Fibroblast of skin of scalp (primary cell): ENCODE data around the gene KATNAL1.

Source experiments
- DNase-seq: peaks from one replicate; pipeline ENCODE4 v3.0.0-alpha.2; 2013

The KATNAL1 gene

DNA sequence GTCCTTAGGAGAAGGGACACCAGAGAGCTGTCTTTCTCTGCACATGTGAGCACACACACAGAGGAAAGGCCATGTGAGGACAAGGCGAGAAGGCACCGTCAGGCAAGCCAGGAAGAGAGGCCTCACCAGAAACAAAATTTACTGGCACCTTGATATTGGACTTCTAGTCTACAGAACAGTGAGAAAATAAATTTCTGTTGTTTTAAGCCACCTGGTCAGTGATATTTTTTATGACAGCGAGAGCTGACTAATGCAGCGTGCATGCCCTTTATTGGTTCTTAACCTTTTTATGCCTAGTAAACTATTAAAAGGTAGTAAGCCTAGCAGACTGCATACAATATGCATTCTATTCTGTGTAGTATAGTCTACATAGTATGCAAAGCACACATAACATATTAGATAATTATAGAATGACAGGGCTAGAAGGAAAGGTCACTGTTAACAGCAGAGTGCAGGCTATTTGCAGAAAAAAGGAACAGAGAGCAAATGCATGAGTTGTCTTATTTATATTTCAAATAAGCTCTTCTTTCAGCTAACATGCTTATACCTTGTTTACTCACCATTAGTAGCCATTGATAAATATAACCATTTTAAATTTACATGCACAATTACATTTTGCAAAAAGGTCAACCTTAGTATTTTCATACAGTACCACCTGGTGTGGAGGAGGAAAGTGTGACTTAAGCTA is 25.2 kb upstream of the KATNAL1 start:
- no peak for DNase-seq

DNA sequence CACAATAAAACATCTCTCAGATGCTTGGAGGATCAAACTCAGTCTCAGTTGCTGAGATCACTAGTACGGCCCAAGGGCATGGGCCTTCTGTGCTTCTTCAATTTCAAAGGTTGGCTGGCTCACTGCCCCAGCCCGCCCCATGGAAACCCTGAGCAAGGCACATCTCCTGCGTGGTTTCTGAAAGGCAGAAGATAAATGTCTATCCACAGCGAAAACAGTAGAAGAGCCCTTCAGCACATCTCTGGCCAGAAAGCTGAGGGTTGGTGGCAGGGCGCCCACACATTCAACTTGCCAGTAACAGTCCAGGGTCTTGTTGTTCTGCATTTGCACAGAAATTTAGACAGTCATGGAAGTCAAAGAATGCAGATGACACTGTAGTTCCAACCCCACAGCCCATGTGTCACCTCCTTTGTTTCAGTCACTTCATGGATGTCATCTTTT is 24.0 kb upstream of the KATNAL1 start:
- DNase-seq = no peak

DNA sequence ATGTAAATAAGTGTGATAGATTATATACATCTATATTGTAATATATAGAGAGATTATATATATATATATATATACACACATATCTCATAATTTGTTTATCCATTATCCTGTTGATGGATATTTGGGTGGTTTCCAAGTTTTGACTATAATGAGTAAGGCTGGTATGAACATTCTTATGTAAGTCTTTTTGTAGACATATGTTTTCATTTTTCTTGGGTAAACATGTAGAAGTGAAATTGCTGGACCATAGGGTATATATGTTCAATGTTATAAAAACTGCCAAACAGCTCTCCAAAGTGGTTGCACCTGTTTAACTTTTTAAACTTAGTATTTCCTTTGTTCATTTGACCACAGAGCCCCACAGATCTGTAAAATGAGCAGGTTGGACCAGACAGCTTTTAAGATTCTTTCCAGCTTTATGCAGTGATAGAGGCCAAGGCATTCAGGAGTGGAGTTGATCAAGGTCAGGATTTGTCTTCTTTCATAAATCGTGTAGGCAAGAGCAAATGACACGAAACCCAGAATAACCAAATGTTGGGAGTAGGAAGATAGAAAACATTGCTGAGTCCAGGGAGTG is 21.7 kb upstream of the KATNAL1 start:
- DNase-seq = peak; percentile 68

DNA sequence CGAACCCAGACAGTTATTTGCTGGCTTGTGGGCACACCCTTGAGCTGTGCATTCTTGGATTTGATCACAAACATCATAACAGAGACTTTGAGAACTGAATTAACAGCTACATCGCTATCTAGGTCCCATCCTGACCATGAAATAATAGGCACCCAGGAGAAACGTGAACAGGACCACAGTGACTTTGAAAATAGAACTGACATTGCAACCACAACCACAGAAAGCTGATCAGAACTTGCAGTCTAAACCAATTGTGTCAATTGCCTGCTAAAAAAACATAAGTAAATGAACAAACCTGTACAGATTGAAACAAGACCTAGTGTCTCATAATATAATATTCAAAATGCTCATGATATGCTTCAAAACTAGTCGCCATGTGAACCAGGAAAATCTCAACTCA is 18.3 kb upstream of the KATNAL1 start:
- no peak for DNase-seq

DNA sequence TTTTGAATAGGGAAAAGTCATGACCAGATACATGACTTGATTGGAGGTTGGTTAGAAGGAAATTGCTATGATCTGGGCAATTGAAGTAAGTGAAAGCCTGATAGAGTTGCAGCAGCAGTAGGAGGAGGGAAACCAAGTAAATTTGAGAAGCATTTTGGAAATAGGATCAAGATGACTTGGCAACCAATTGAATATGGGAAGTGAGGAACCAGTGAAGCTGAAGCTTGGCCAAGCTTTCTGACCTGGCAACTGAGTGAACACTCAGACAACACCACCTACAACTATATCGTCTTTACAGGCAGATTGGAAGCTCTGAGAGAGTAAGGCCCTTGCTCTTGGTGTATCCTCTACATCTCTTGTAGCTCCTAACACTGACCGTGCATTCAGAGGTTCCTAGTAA is 16.2 kb upstream of the KATNAL1 start:
- DNase-seq = no peak

DNA sequence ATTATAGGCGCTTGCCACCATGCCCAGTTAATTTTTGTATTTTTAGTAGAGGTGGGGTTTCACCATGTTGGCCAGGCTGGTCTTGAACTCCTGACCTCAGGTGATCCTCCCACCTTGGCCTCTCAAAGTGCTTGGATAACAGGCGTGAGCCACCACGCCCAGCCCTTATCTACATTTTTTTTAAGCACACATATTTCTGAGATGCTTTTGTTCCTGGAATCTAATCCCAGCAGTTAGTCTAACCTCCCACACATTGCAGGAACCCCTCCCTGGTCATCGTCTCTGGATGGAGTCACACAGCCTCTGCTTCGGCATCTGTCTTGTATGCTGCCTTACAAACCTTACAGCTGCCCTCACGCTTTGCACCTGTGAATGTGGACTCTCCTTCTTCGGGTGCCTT is 15.1 kb upstream of the KATNAL1 start:
- DNase-seq = no peak

DNA sequence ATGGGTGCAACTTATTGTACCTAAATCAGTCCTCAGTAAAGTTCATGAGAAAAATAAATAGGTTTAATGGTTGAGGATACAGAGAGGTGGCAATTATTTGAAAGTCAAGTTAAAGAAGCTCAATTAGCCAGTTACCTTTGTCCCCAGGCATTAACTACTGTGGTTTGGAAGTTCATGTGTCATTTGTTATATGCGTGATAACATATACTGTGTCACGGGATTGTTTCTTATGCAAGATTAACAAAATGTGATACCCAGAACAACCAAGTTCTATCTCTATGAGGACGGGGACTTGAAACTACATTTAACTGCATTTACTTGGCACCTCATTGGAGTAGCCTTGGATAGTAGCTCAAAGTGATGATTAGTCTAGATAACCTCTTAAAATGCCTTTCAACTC is 13.9 kb upstream of the KATNAL1 start:
- DNase-seq = no peak

DNA sequence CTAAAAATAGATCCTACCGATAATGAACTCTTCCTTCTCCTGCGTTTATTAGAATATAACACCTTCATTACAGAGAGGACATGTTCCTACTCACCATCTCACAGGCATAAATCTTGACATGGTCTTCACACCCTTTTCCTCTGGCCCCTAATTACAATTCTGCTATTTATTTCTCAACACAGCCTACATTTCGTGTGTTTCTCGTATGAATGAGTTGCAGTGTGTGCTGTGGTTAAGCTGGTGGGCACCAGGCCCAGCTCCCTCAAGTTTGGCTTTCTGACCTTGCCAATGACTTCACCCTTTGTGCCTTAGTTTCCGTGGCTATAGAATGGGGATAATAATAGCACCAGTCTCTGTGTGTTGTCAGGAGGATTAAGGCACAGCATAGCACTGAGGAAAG is 12.3 kb upstream of the KATNAL1 start:
- DNase-seq = no peak

DNA sequence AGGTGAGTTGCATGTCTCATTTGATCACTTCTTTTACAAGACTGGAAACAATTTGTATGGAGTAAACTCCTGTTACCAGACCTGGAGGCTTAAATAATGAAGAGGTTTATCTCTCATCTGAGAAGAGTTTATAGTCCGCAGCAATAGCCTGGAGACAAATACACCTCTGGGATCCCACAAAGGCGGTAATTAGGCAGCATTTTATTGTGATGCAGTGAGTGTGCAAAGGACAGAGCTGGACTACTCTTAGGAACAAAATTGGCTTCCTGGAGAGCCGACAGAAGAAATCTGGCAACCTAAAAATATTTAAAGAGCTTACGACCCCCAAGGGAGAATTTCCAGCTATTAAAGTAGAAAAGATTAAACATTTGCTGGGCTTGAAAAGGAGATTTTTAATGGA is 11.8 kb upstream of the KATNAL1 start:
- no peak for DNase-seq

DNA sequence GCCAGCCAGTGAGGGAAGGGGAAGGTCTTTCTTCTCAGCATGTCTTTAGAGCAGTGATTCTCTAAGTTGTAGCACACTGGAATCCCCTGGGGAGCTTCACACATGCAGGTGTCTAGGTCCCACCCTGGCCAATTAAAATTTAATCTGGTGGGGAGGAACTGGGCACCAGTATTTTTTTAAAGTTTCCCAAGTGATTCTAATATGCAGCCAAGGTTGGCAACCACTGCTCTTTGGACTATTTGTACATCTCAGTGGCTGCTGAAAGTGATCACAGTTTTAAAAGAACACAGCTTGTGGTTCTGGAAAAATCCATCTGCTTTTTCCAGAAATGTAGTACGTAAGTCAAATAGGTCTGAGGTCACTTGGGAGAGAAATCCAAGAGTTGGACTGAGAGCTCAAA is 10.7 kb upstream of the KATNAL1 start:
- no peak for DNase-seq

DNA sequence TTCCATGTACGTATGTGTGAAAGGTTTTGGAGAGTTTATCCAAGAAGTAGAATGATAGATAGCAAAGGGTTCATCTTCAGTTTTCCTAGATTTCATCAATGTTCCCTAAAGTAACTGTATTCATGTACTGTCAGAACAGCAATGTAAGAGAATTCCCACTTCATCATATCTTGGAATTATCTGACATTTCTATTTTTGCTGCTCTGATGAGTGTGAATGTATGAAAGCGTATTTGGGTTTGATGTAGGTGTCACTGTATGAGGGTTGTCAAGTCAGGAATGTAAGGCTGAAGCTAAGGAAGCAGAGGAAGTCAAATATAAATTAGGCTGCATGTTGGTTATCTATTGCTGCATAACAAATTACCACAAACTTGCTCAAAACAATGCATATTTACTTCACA is 7.2 kb upstream of the KATNAL1 start:
- DNase-seq = no peak

DNA sequence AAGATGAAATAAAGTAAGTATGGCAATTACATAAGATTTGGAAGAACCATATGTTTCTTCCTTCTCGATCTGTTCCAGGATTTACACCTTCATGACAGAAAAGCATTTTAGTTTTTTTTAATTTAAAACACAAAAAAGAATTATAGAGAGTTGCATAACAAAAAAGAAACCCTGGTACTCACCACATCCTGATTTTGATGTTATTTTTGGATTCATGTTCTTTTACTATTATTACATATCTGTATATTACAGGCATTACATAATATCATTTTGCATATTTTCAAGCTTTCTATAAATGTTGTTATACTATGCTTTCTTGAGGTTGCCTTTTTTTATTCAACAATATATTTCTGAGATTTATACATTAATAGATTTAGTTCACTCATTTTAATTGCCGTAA is 6.7 kb upstream of the KATNAL1 start:
- DNase-seq = no peak

DNA sequence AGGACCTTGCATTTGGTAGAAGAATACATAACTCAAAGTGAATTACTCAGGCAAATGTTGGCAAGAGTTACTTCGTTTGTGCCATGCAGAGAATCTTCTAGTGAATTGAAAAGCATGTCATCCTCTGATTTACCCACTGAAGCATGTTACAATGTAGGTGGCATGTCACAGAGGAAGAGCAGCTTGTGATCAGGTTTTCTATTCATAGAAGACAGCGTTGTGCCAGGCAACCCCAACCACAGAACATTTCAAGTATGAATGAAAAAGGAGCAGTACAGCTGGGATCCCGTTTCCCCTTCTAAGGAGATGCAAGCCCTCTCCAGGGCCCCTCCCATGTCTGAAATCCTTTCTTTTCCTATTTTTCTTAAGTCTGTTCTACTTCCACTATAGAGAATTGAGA is 6.0 kb upstream of the KATNAL1 start:
- peak; percentile 36 for DNase-seq

DNA sequence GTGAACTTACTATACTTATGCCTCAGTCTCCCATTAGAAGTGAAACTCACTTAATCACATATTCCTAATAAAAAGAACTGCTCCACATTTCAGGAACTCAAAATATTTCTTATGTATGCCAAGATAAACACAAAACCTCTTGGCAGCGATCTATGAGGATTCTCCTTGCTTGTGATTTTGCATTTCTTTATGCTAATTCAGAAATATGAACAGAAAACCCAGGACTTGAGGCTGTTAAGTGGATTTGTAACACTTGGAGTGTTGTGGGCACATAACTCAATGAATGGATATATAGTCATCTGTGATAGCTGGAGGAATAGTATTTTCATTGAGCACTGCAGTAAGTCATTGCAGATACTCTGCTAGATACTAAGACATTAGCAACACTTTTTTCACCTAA is 5.6 kb upstream of the KATNAL1 start:
- DNase-seq = peak; percentile 84

DNA sequence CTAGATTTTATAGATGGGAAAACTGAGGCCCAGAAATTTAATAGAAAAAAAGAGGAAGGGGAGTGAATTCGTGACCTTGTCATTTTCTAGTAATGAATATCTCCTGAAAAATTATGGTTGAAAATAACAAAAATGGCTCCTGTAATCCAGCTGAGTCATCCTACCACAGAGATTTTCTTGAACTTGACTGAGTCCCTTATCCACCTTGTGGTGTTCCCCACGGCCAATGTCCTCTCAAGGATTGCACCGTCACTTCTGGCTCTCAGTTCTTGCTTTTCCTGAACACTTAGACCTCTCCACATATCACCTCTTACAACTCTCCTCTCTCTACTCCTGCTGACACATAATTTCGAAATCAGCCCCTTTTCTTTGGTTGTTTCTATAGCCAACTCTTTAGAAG is 1.2 kb upstream of the KATNAL1 start:
- DNase-seq = peak; percentile 19

DNA sequence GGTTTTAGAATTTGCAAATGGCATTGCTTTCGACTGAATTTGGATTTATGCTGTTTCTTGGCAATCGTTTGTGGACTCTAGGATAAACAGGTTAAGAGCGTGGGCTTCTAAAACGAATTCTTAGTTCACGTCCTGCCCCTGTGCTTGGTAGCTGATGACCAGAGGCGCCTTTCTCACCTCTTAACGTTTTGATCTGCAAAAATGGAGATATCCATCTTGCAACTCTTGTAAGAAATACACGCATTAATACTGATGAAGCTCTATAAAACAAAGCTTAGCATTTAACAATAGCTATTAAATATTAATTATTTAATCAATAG is 580 bp upstream of the KATNAL1 start:
- DNase-seq = no peak

DNA sequence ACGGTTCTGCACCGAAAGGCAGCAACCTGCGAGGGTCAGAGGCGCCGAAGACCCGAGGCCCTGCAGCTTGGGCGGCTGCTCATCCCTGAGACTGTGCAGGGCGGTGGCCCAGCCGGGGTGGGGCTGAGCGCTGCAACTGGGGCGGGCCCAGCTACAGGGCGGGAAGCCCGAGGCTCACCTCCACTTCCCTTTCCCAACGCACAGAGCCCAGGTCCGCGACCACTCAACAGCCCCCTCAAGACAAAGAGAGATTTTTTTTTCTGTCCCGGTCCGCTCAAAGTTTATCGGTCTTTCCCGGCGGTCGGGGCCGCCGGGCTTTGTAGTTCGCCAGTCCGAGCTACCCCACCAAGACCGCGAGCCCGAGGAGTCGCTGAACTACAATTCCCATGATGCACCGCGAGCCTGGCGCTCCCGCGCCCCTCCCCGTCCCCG is 573 bp downstream of the KATNAL1 start:
- peak; percentile 94 for DNase-seq

DNA sequence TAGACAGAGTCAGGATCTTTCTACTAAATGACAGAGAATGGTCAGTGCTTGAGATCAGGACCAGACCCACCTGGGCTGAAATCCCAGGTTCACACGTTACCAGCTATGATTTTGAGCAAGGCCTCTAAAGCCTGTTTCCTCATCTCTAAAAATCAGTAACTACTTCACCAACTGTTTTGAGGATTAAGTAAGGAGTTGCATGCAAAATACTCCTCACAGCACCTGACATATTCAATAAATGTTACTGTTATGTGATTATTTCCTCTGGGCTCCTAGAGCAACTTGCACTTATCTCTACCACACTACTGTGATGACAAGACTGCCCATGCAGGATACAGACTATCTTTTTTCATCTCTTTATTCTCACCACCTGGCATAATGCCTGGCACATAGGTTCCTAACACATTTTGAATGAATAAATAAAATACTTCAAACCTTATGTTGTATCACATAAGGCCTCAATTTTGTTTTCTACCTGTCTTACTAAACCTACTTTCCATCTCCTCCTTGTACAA is 1.8 kb downstream of the KATNAL1 start:
- DNase-seq = no peak

DNA sequence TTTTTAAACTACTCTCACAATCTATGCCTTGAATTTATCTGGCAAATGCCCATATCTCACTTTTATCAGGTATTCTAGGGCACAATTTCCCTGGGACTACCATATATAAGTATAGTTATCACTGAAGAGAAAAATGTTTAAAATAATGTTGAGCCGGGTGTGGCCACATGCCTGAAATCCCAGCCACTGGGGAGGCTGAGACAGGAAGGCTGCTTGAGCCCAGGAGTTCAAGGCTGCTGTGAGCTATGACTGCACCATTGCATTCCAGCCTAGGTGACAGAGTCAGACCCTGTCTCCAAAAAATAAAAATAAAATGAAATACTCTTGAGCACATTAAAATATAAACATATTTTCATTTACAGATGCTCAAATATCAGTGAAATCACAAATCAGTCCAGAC is 4.1 kb downstream of the KATNAL1 start:
- DNase-seq = peak; percentile 35

DNA sequence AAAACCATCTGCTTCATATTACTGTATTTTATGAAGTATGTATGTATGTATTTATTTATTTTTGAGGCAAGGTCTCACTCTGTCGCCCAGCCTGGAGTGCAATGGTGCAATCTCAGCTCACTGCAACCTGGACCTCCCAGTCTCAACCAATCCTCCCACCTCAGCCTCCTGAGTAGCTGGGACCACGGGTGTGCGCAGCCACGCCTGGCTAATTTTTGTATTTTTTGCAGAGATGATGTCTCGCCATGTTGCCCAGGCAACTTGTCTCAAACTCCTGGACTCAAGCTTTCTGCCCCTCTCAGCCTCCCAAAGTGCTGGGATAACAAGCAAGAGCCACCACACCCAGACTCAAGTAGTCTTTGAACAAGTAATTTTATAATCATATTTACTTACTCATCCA is 5.5 kb downstream of the KATNAL1 start:
- no peak for DNase-seq

DNA sequence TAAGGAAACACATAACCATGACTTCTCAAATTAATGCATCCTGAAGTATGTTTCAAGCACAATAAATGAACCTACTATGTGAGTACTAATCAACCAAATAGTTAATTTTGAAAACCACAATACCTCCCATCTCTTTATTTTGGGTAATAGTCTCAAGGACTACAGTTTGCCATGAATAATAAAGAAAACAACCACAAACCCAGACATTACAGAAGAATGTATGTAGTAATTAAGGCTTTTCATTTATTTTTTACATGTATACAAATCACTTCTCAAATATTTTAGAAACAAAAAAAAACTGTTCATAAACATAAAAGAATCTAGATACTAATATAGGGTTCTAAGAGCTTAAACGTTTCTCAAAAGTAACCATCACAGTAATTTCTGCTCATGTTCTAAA is 6.8 kb downstream of the KATNAL1 start:
- DNase-seq = peak; percentile 30

DNA sequence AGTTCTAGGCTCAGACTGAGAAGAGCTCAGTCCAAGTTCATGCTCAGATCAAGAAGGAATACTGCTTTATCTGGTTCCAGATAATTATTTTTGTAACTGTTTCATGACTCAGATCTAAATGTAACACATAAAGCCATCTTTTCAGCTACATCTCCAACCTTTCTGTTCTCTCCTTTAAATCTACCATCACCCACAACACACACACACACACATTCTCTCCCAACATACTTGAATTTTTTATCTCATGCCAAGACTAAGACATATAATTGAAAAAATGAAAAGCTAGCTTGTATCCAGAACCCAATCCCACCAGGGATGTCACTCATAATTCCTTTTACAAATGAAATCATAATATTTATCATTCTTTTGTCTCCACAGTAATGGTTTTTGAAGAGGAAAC is 7.6 kb downstream of the KATNAL1 start:
- DNase-seq = peak; percentile 85

DNA sequence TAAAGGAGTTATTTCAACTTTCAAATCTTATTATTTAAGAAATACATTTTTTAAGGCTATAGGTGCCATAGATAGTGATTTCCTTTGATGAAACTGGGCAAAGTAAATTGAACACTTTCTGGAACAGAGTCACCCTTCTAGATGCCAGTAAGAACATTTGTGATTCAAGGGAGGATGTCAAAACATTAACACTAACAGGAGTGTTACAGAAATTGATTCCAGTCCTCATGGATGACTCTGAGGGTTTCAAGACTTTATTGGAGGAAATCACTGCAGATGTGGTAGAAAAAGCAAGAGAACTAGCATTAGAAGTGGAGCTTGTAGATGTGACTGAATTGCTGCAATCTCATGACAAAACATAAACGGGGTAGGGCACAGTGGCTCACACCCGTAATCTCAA is 12.2 kb downstream of the KATNAL1 start:
- DNase-seq = no peak

DNA sequence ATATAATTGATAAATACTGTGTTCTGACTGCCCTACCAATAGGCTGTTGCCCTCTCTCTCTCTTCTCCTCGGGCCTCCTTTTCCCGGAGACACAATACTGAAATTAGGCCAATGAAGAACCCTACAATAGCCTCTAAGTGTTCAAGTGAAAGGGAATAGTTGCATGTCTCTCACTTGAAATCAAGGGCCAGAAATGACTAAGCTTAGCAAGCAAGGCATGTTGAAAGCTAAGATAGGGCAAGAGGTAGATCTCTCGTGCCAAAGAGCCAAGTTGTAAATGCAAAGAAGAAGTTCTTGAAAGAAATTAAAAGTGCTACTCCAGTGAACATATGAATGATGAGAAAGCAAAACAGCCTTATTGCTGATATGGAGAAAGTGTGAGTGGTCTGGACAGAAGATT is 13.3 kb downstream of the KATNAL1 start:
- no peak for DNase-seq

DNA sequence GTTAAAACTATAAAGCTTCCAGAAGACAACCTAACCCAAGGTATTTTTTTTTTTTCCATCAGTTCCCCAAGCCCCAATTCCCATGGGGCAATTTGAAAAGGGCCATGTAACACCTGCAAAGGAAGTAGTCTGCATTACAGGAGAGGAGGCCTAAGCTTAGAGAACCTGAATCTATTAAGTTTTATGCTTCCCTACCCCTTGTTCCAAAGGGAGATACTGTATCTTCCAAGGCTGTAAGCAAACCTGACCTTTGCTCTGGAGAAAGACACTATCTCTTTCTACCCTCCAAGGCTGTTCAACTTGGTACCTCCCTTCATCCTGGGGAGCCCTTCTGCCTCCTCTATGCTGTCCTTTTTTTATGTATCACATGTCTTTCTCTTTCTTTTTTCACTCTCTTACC is 15.0 kb downstream of the KATNAL1 start:
- DNase-seq = no peak
